GM12801 (cell line): Measurements from ENCODE around the gene CFAP65.

ENCODE experiments used
- CTCF ChIP-seq: IDR thresholded peaks from one replicate; pipeline ENCODE4 v1.5.1; 2011; ENCODE audit warnings: control low read depth; ENCODE audit not compliant: insufficient read length; ENCODE audit errors: extremely low read depth

Gene CFAP65

GRCh38 chr2:219016721-219017120 is 24.6 kb downstream of the CFAP65 start:
- TF ChIP-seq CTCF: no peak

- TF ChIP-seq CTCF: no peak
Observed at GRCh38 chr2:219010873-219011272, 30.4 kb downstream of the CFAP65 start.

- TF ChIP-seq CTCF: no peak
Observed at GRCh38 chr2:219010162-219010756, 31.1 kb downstream of the CFAP65 start.

GRCh38 chr2:219009294-219009693 is 32.0 kb downstream of the CFAP65 start:
- no peak for TF ChIP-seq CTCF

- TF ChIP-seq CTCF: no peak
Observed at GRCh38 chr2:219003979-219004378, 37.3 kb downstream of the CFAP65 start.

GRCh38 chr2:219003267-219003634 is 38.1 kb downstream of the CFAP65 start:
- TF ChIP-seq CTCF: no peak

GRCh38 chr2:219002395-219003266 is 38.7 kb downstream of the CFAP65 start:
- TF ChIP-seq CTCF: no peak
